CD4-positive, CD25-positive, alpha-beta regulatory T cell (primary cell): ENCODE measurements around the gene ITPR2. TPM values are rescaled to one million over a fixed set of nuclear protein-coding genes. Genes with fewer than 3 reads are reported as not detected.

Source experiments
- ATAC-seq, 2 donors: fragments of 150-1000 bp; cut with Tn5 transposase; one replicate each; pipeline ENCODE4 v1.10.0; 2021; ENCODE audit warnings: low read depth in 2 of 2, moderate number of reproducible peaks in 2 of 2, moderate library complexity in 1 of 2
- DNase-seq, 3 donors: peaks; one replicate each; pipeline versions ENCODE4 v3.0.0 to v3.0.0-alpha.2; 2012 to 2022; ENCODE audit warnings: mixed read lengths in 1 of 3
- H3K27ac ChIP-seq: one replicate; pipeline ENCODE4 v1.7.0; 2013; ENCODE audit warnings: mild to moderate bottlenecking, low read length; ENCODE audit not compliant: insufficient read depth, poor library complexity, severe bottlenecking
- H3K27me3 ChIP-seq: one replicate; pipeline ENCODE4 v1.7.0; 2013; ENCODE audit warnings: low read length; ENCODE audit not compliant: control insufficient read depth, insufficient read depth
- H3K36me3 ChIP-seq: one replicate; pipeline ENCODE4 v1.7.0; 2013; ENCODE audit warnings: mild to moderate bottlenecking, low read length, moderate library complexity; ENCODE audit not compliant: control insufficient read depth, insufficient read depth
- H3K4me1 ChIP-seq: 2 replicates; pipeline ENCODE4 v1.7.0; 2013; ENCODE audit warnings: mild to moderate bottlenecking, low read length; ENCODE audit not compliant: insufficient read depth, control insufficient read depth, poor library complexity, severe bottlenecking
- H3K4me3 ChIP-seq: one replicate; pipeline ENCODE4 v1.7.0; 2013; ENCODE audit warnings: low read depth, mild to moderate bottlenecking, low read length, moderate library complexity
- H3K9me3 ChIP-seq, 2 experiments: 1 replicate in 1 of 2; 2 replicates in 1 of 2; pipeline ENCODE4 v1.7.0; 2013; ENCODE audit warnings: low read length in 2 of 2, mild to moderate bottlenecking in 1 of 2, moderate library complexity in 1 of 2; ENCODE audit not compliant: control insufficient read depth in 2 of 2
- H3K27ac Mint-ChIP-seq, 3 donors: one replicate each; pipeline ENCODE4 v1.8.0; 2020 to 2022; ENCODE audit warnings: mild to moderate bottlenecking in 3 of 3, mixed read lengths in 3 of 3, moderate library complexity in 2 of 3
- H3K27me3 Mint-ChIP-seq: one replicate; pipeline ENCODE4 v1.8.0; 2022; ENCODE audit warnings: mild to moderate bottlenecking, mixed read lengths
- H3K36me3 Mint-ChIP-seq: one replicate; pipeline ENCODE4 v1.8.0; 2020; ENCODE audit warnings: mixed read lengths
- H3K4me1 Mint-ChIP-seq, 4 donors: one replicate each; pipeline ENCODE4 v1.8.0; 2020 to 2022; ENCODE audit warnings: mixed read lengths in 4 of 4, mild to moderate bottlenecking in 1 of 4
- H3K4me3 Mint-ChIP-seq, 4 donors: one replicate each; pipeline ENCODE4 v1.8.0; 2020 to 2022; ENCODE audit warnings: mild to moderate bottlenecking in 4 of 4, mixed read lengths in 4 of 4, moderate library complexity in 3 of 4
- H3K9me3 Mint-ChIP-seq, 7 donors: one replicate each; pipeline ENCODE4 v1.8.0; 2020 to 2022; ENCODE audit warnings: mixed read lengths in 7 of 7, mild to moderate bottlenecking in 3 of 7, moderate library complexity in 2 of 7
- polyA plus RNA-seq, 4 donors: library from polyadenylated mRNA; unstranded; fragments of 300-500 nt; fragmentation: Illumina TruSeq; gene quantifications; one replicate each; pipeline ENCODE4 v1.2.3, GENCODE V29; 2021
- total RNA-seq: library from RNA; stranded (reverse); gene quantifications from one replicate; pipeline ENCODE4 v1.2.3, GENCODE V29; 2022

Gene ITPR2
- total and polyA plus RNA-seq, 5 donors from 2014 or later, result 9.9 to 54.1 (median 11.7) TPM

- H3K36me3 ChIP-seq, result no peaks in the 10 kb centered on the region
- no peak overlapping the region for H3K27ac ChIP-seq
- DNase-seq (no peak), ATAC-seq (no peak)
- H3K4me3 ChIP-seq, result no peak overlapping the region
- Mint-ChIP-seq H3K27ac (peak overlapping the region in 1 of 3 donors; percentile 11), H3K4me3 (no peak overlapping the region), H3K9me3 (peaks cover 0 to 2% (median 0%) of the 10 kb centered on the region in 7 donors), H3K27me3 (no peaks in the 10 kb centered on the region), H3K4me1 (peaks cover 4 to 30% (median 22%) of the 10 kb centered on the region in 4 donors), H3K36me3 (peaks cover 15% of the 10 kb centered on the region)
- H3K4me1 ChIP-seq, result no peaks in the 10 kb centered on the region
- H3K9me3 ChIP-seq, result no peaks in the 10 kb centered on the region
- H3K27me3 ChIP-seq, result no peaks in the 10 kb centered on the region
Measured at GRCh38 chr12:26803552-26803951, 29.4 kb downstream of the ITPR2 start.

GRCh38 chr12:26801486-26801885 is 31.5 kb downstream of the ITPR2 start:
- H3K27ac ChIP-seq, result no peak overlapping the region
- no peaks in the 10 kb centered on the region for H3K36me3 ChIP-seq
- Mint-ChIP-seq H3K27me3 (no peaks in the 10 kb centered on the region), H3K4me1 (peaks cover 13 to 31% (median 22%) of the 10 kb centered on the region in 4 donors), H3K27ac (no peak overlapping the region), H3K4me3 (no peak overlapping the region), H3K36me3 (peaks cover 13% of the 10 kb centered on the region), H3K9me3 (peaks cover 0 to 2% (median 0%) of the 10 kb centered on the region in 7 donors)
- H3K9me3 ChIP-seq, result no peaks in the 10 kb centered on the region
- DNase-seq (no peak), ATAC-seq (no peak)
- no peak overlapping the region for H3K4me3 ChIP-seq
- no peaks in the 10 kb centered on the region for H3K27me3 ChIP-seq
- no peaks in the 10 kb centered on the region for H3K4me1 ChIP-seq

GRCh38 chr12:26800858-26801257 is 32.1 kb downstream of the ITPR2 start:
- H3K36me3 Mint-ChIP-seq, result peaks cover 13% of the 10 kb centered on the region
- Histone ChIP-seq H3K27ac (no peak overlapping the region), H3K4me1 (no peaks in the 10 kb centered on the region), H3K4me3 (no peak overlapping the region), H3K36me3 (no peaks in the 10 kb centered on the region), H3K27me3 (no peaks in the 10 kb centered on the region), H3K9me3 (no peaks in the 10 kb centered on the region)
- H3K4me3 Mint-ChIP-seq, result no peak overlapping the region
- peaks cover 0 to under 1% (median 0%) of the 10 kb centered on the region in 7 donors for H3K9me3 Mint-ChIP-seq
- peak overlapping the region in 1 of 3 donors; percentile 6 for H3K27ac Mint-ChIP-seq
- ATAC-seq (no peak), DNase-seq (no peak)
- peaks cover 13 to 33% (median 21%) of the 10 kb centered on the region in 4 donors for H3K4me1 Mint-ChIP-seq
- H3K27me3 Mint-ChIP-seq, result no peaks in the 10 kb centered on the region

GRCh38 chr12:26800347-26800746 is 32.6 kb downstream of the ITPR2 start:
- H3K4me3 Mint-ChIP-seq, result no peak overlapping the region
- H3K36me3 ChIP-seq, result no peaks in the 10 kb centered on the region
- no peaks in the 10 kb centered on the region for H3K9me3 Mint-ChIP-seq
- H3K36me3 Mint-ChIP-seq, result peaks cover 11% of the 10 kb centered on the region
- ATAC-seq (no peak), DNase-seq (no peak)
- H3K27me3 ChIP-seq, result no peaks in the 10 kb centered on the region
- no peak overlapping the region for H3K4me3 ChIP-seq
- H3K4me1 Mint-ChIP-seq, result peaks cover 13 to 33% (median 19%) of the 10 kb centered on the region in 4 donors
- H3K27ac ChIP-seq, result no peak overlapping the region
- peak overlapping the region in 1 of 3 donors; percentile 6 for H3K27ac Mint-ChIP-seq
- no peaks in the 10 kb centered on the region for H3K9me3 ChIP-seq
- H3K27me3 Mint-ChIP-seq, result no peaks in the 10 kb centered on the region
- no peaks in the 10 kb centered on the region for H3K4me1 ChIP-seq

GRCh38 chr12:26799741-26800140 is 33.3 kb downstream of the ITPR2 start:
- Histone ChIP-seq H3K27me3 (no peaks in the 10 kb centered on the region), H3K4me1 (no peaks in the 10 kb centered on the region), H3K27ac (no peak overlapping the region), H3K36me3 (peaks cover 2% of the 10 kb centered on the region), H3K4me3 (no peak overlapping the region), H3K9me3 (no peaks in the 10 kb centered on the region)
- H3K36me3 Mint-ChIP-seq, result peaks cover 9% of the 10 kb centered on the region
- no peaks in the 10 kb centered on the region for H3K9me3 Mint-ChIP-seq
- DNase-seq (no peak), ATAC-seq (no peak)
- H3K4me1 Mint-ChIP-seq, result peaks cover 14 to 31% (median 20%) of the 10 kb centered on the region in 4 donors
- no peaks in the 10 kb centered on the region for H3K27me3 Mint-ChIP-seq
- no peak overlapping the region for H3K4me3 Mint-ChIP-seq
- no peak overlapping the region for H3K27ac Mint-ChIP-seq

GRCh38 chr12:26798640-26799039 is 34.4 kb downstream of the ITPR2 start:
- DNase-seq (no peak), ATAC-seq (no peak)
- peaks cover 2% of the 10 kb centered on the region for H3K36me3 ChIP-seq
- H3K4me1 ChIP-seq, result no peaks in the 10 kb centered on the region
- H3K4me3 ChIP-seq, result no peak overlapping the region
- H3K4me1 Mint-ChIP-seq, result peaks cover 18 to 28% (median 23%) of the 10 kb centered on the region in 4 donors
- H3K9me3 ChIP-seq, result no peaks in the 10 kb centered on the region
- no peak overlapping the region for H3K4me3 Mint-ChIP-seq
- no peak overlapping the region for H3K27ac ChIP-seq
- peaks cover 9% of the 10 kb centered on the region for H3K36me3 Mint-ChIP-seq
- no peak overlapping the region for H3K27ac Mint-ChIP-seq
- no peaks in the 10 kb centered on the region for H3K9me3 Mint-ChIP-seq
- H3K27me3 ChIP-seq, result no peaks in the 10 kb centered on the region
- H3K27me3 Mint-ChIP-seq, result no peaks in the 10 kb centered on the region

- Histone ChIP-seq H3K36me3 (peaks cover 3% of the 10 kb centered on the region), H3K4me1 (no peaks in the 10 kb centered on the region), H3K27ac (no peak overlapping the region), H3K27me3 (no peaks in the 10 kb centered on the region), H3K4me3 (no peak overlapping the region), H3K9me3 (no peaks in the 10 kb centered on the region)
- peaks cover 14 to 26% (median 20%) of the 10 kb centered on the region in 4 donors for H3K4me1 Mint-ChIP-seq
- ATAC-seq (no peak), DNase-seq (no peak)
- H3K27me3 Mint-ChIP-seq, result no peaks in the 10 kb centered on the region
- no peaks in the 10 kb centered on the region for H3K9me3 Mint-ChIP-seq
- no peak overlapping the region for H3K4me3 Mint-ChIP-seq
- peaks cover 10% of the 10 kb centered on the region for H3K36me3 Mint-ChIP-seq
- H3K27ac Mint-ChIP-seq, result no peak overlapping the region
Measured at GRCh38 chr12:26798023-26798422, 35.0 kb downstream of the ITPR2 start.

- Histone ChIP-seq H3K27me3 (no peaks in the 10 kb centered on the region), H3K27ac (no peak overlapping the region), H3K4me3 (no peak overlapping the region), H3K4me1 (peaks cover 9% of the 10 kb centered on the region), H3K9me3 (no peaks in the 10 kb centered on the region), H3K36me3 (peaks cover 6% of the 10 kb centered on the region)
- ATAC-seq, result no peak
- Mint-ChIP-seq H3K4me1 (peaks cover 21 to 41% (median 28%) of the 10 kb centered on the region in 4 donors), H3K27ac (no peak overlapping the region), H3K4me3 (no peak overlapping the region), H3K36me3 (peaks cover 15% of the 10 kb centered on the region), H3K9me3 (no peaks in the 10 kb centered on the region), H3K27me3 (no peaks in the 10 kb centered on the region)
- no peak for DNase-seq
Measured at GRCh38 chr12:26795910-26796309, 37.1 kb downstream of the ITPR2 start.
